Inflammatory macrophage treated with lipopolysaccharide for 1 hour (primary cell): ENCODE data around the gene FANK1.
"Not testable (repeated sequence)": the region's sequence is repeated elsewhere in the genome, so short reads cannot be mapped to it uniquely, and the experiment has no call there.

Source experiments
- DNase-seq, 2 donors: peaks; one replicate each; pipeline ENCODE4 v3.0.0-alpha.2; 2020 to 2022

Gene FANK1

GRCh38 chr10:125892402-125892801 is 4.0 kb upstream of the FANK1 start:
- not testable (repeated sequence) for DNase-seq

GRCh38 chr10:125894176-125894575 is 2.2 kb upstream of the FANK1 start:
- DNase-seq: not testable (repeated sequence)

- DNase-seq: peak; percentile 33 to 43
Measured at GRCh38 chr10:125895130-125896087, 955 bp upstream of the FANK1 start.

- not testable (repeated sequence) for DNase-seq
Measured at GRCh38 chr10:125897317-125897716, 953 bp downstream of the FANK1 start.

- DNase-seq: not testable (repeated sequence)
Measured at GRCh38 chr10:125900963-125901362, 4.6 kb downstream of the FANK1 start.

- DNase-seq: not testable (repeated sequence)
Measured at GRCh38 chr10:125903135-125903640, 6.8 kb downstream of the FANK1 start.

GRCh38 chr10:125905069-125905994 is 9.0 kb downstream of the FANK1 start:
- not testable (repeated sequence) for DNase-seq

- not testable (repeated sequence) for DNase-seq
Measured at GRCh38 chr10:125907598-125907997, 11.2 kb downstream of the FANK1 start.

GRCh38 chr10:125908813-125909212 is 12.4 kb downstream of the FANK1 start:
- not testable (repeated sequence) for DNase-seq

- DNase-seq: not testable (repeated sequence)
Measured at GRCh38 chr10:125909491-125909890, 13.1 kb downstream of the FANK1 start.

- DNase-seq: no peak
Measured at GRCh38 chr10:125911145-125911544, 14.8 kb downstream of the FANK1 start.

GRCh38 chr10:125911990-125912389 is 15.6 kb downstream of the FANK1 start:
- DNase-seq: no peak

GRCh38 chr10:125913277-125913676 is 16.9 kb downstream of the FANK1 start:
- not testable (repeated sequence) for DNase-seq

- no peak for DNase-seq
Measured at GRCh38 chr10:125916977-125917376, 20.6 kb downstream of the FANK1 start.

GRCh38 chr10:125917704-125918361 is 21.5 kb downstream of the FANK1 start:
- DNase-seq: not testable (repeated sequence)

GRCh38 chr10:125921643-125922306 is 25.4 kb downstream of the FANK1 start:
- not testable (repeated sequence) for DNase-seq

GRCh38 chr10:125925262-125925834 is 29.0 kb downstream of the FANK1 start:
- no peak for DNase-seq

GRCh38 chr10:125926247-125926646 is 29.9 kb downstream of the FANK1 start:
- DNase-seq: no peak

GRCh38 chr10:125927265-125927664 is 30.9 kb downstream of the FANK1 start:
- not testable (repeated sequence) for DNase-seq

- DNase-seq: no peak
Measured at GRCh38 chr10:125928928-125929585, 32.7 kb downstream of the FANK1 start.

GRCh38 chr10:125929618-125930017 is 33.3 kb downstream of the FANK1 start:
- no peak for DNase-seq
